HG02885 (cell line): ENCODE results near the gene SH3BP4.
"Not testable (repeated sequence)": the region's sequence is repeated elsewhere in the genome, so short reads cannot be mapped to it uniquely, and the experiment has no call there.

Experiments
- ATAC-seq: cut with Tn5 transposase; IDR thresholded peaks from one replicate; pipeline ENCODE4 v1.9.1; 2021; ENCODE audit warnings: mild to moderate bottlenecking; ENCODE audit not compliant: unreplicated experiment, poor library complexity

Gene SH3BP4

GRCh38 chr2:235051436-235052260 is 99.8 kb downstream of the SH3BP4 start:
- ATAC-seq = no peak

- ATAC-seq = no peak
Observed at GRCh38 chr2:235052514-235053354, 100.9 kb downstream of the SH3BP4 start.

GRCh38 chr2:235053651-235054050 is 101.8 kb downstream of the SH3BP4 start:
- no peak for ATAC-seq

GRCh38 chr2:235054475-235054874 is 102.7 kb downstream of the SH3BP4 start:
- ATAC-seq = no peak

- no peak for ATAC-seq
Observed at GRCh38 chr2:235054919-235055318, 103.1 kb downstream of the SH3BP4 start.

- no peak for ATAC-seq
Observed at GRCh38 chr2:235055891-235056516, 104.2 kb downstream of the SH3BP4 start.

- ATAC-seq = no peak
Observed at GRCh38 chr2:235056768-235057167, 105.0 kb downstream of the SH3BP4 start.

GRCh38 chr2:235057616-235058015 is 105.8 kb downstream of the SH3BP4 start:
- ATAC-seq = not testable (repeated sequence)

- no peak for ATAC-seq
Observed at GRCh38 chr2:235059161-235059560, 107.3 kb downstream of the SH3BP4 start.

- ATAC-seq = no peak
Observed at GRCh38 chr2:235061656-235062055, 109.8 kb downstream of the SH3BP4 start.

GRCh38 chr2:235063471-235063961 is 111.7 kb downstream of the SH3BP4 start:
- no peak for ATAC-seq

GRCh38 chr2:235064976-235065375 is 113.2 kb downstream of the SH3BP4 start:
- ATAC-seq = no peak

GRCh38 chr2:235066490-235066889 is 114.7 kb downstream of the SH3BP4 start:
- no peak for ATAC-seq

- ATAC-seq = no peak
Observed at GRCh38 chr2:235066895-235067294, 115.1 kb downstream of the SH3BP4 start.

- no peak for ATAC-seq
Observed at GRCh38 chr2:235068701-235069100, 116.9 kb downstream of the SH3BP4 start.

- no peak for ATAC-seq
Observed at GRCh38 chr2:235070063-235070706, 118.4 kb downstream of the SH3BP4 start.

- no peak for ATAC-seq
Observed at GRCh38 chr2:235073868-235074413, 122.1 kb downstream of the SH3BP4 start.

GRCh38 chr2:235077046-235077445 is 125.2 kb downstream of the SH3BP4 start:
- ATAC-seq = no peak

- ATAC-seq = no peak
Observed at GRCh38 chr2:235078182-235078581, 126.4 kb downstream of the SH3BP4 start.

GRCh38 chr2:235078914-235079472 is 127.2 kb downstream of the SH3BP4 start:
- ATAC-seq = no peak
